IMR-90 (cell line): Measurements from ENCODE around the gene GPC5. TPM values are rescaled to one million over a fixed set of nuclear protein-coding genes. Genes with fewer than 3 reads are reported as not detected.

Source experiments
- ATAC-seq: fragments of 200-7000 bp; cut with Tn5 transposase; 2 replicates; pipeline ENCODE4 v1.9.1; 2020; ENCODE audit warnings: low read depth, mild to moderate bottlenecking, moderate library complexity
- BruUV-seq: library from RNA; stranded (reverse); fragments of 400-500 nt; replicated peaks from 2 replicates; lab custom pipeline; 2021; lab: Mats Ljungman, UMichigan
- CTCF ChIA-PET: fragments of 300-600 bp; formaldehyde crosslinking; extraction: SDS; loops from one replicate; lab custom pipeline; 2021; ENCODE audit warnings: antibody characterized with exemption; lab: Yijun Ruan, JAX
- POLR2A ChIA-PET: fragments of 300-600 bp; sonication (Branson Sonifier 250); formaldehyde crosslinking; loops from one replicate; lab custom pipeline; 2022; ENCODE audit warnings: antibody characterized with exemption; ENCODE audit not compliant: unreplicated experiment; lab: Charles Lee
- DNase-seq: peaks from one replicate; pipeline ENCODE4 v3.0.0; 2013
- H2AFZ ChIP-seq: replicated peaks from 2 replicates; pipeline ENCODE3; 2013; ENCODE audit warnings: low read length, mild to moderate bottlenecking; ENCODE audit not compliant: poor library complexity
- H2AK5ac ChIP-seq: 2 replicates; pipeline ENCODE4 v1.6.1; 2013; ENCODE audit warnings: low read depth, low read length, inconsistent platforms
- H2AK9ac ChIP-seq: replicated peaks from 2 replicates; pipeline ENCODE3; 2013; ENCODE audit warnings: mild to moderate bottlenecking, low read depth, low read length, moderate library complexity; ENCODE audit not compliant: poor library complexity
- H2BK120ac ChIP-seq: 2 replicates; pipeline ENCODE4 v1.6.1; 2013; ENCODE audit warnings: low read depth, low read length, inconsistent platforms
- H2BK15ac ChIP-seq: 3 replicates; pipeline ENCODE4 v1.6.1; 2013; ENCODE audit warnings: low read depth, low read length, inconsistent platforms
- H2BK20ac ChIP-seq: 2 replicates; pipeline ENCODE4 v1.6.1; 2013; ENCODE audit warnings: low read depth, mild to moderate bottlenecking, inconsistent platforms, low read length, moderate library complexity
- H2BK5ac ChIP-seq: 2 replicates; pipeline ENCODE4 v1.6.1; 2013; ENCODE audit warnings: mild to moderate bottlenecking, low read depth, low read length, inconsistent platforms; ENCODE audit not compliant: poor library complexity, severe bottlenecking
- H3K14ac ChIP-seq: replicated peaks from 2 replicates; pipeline ENCODE4 v1.6.1; 2013; ENCODE audit warnings: low read depth, low read length, inconsistent platforms
- H3K18ac ChIP-seq: 2 replicates; pipeline ENCODE4 v1.6.1; 2013; ENCODE audit warnings: low read depth, low read length, control low read depth
- H3K23ac ChIP-seq: 2 replicates; pipeline ENCODE4 v1.6.1; 2013; ENCODE audit warnings: low read depth, low read length, inconsistent platforms
- H3K27ac ChIP-seq: 2 replicates; pipeline ENCODE4 v1.5.1; 2013; ENCODE audit warnings: mild to moderate bottlenecking, control low read depth, low read length; ENCODE audit not compliant: insufficient read depth
- H3K27me3 ChIP-seq: 2 replicates; pipeline ENCODE4 v1.6.1; 2013; ENCODE audit warnings: low read length; ENCODE audit not compliant: control insufficient read depth, insufficient read depth
- H3K36me3 ChIP-seq: 2 replicates; pipeline ENCODE4 v1.6.1; 2013; ENCODE audit warnings: low read length, mixed read lengths; ENCODE audit not compliant: control insufficient read depth, insufficient read depth
- H3K4ac ChIP-seq: 2 replicates; pipeline ENCODE4 v1.6.1; 2013; ENCODE audit warnings: low read depth, low read length, inconsistent platforms
- H3K4me1 ChIP-seq: 2 replicates; pipeline ENCODE4 v1.6.1; 2013; ENCODE audit warnings: low read length, mixed read lengths; ENCODE audit not compliant: control insufficient read depth, insufficient read depth
- H3K4me2 ChIP-seq: 2 replicates; pipeline ENCODE4 v1.6.1; 2013; ENCODE audit warnings: low read depth, mild to moderate bottlenecking, control low read depth, low read length, moderate library complexity
- H3K4me3 ChIP-seq: 2 replicates; pipeline ENCODE4 v1.5.1; 2013; ENCODE audit warnings: low read depth, mild to moderate bottlenecking, control low read depth, low read length, moderate library complexity; ENCODE audit not compliant: insufficient read depth
- H3K56ac ChIP-seq: 2 replicates; pipeline ENCODE4 v1.6.1; 2013; ENCODE audit warnings: low read length, inconsistent platforms; ENCODE audit not compliant: insufficient read depth; ENCODE audit errors: extremely low read depth
- H3K79me1 ChIP-seq, 2 experiments: 2 replicates each; pipeline ENCODE4 v1.6.1; 2013; ENCODE audit warnings: low read length in 2 of 2, inconsistent platforms in 1 of 2, low read depth in 1 of 2
- H3K9ac ChIP-seq: 2 replicates; pipeline ENCODE4 v1.6.1; 2013; ENCODE audit warnings: low read depth, low read length, control low read depth
- H3K9me1 ChIP-seq: 2 replicates; pipeline ENCODE4 v1.6.1; 2013; ENCODE audit warnings: low read length, inconsistent platforms; ENCODE audit not compliant: insufficient read depth
- H3K9me3 ChIP-seq: 2 replicates; pipeline ENCODE4 v1.6.1; 2013; ENCODE audit warnings: low read length; ENCODE audit not compliant: control insufficient read depth, insufficient read depth
- H4K20me1 ChIP-seq: 2 replicates; pipeline ENCODE4 v1.6.1; 2013; ENCODE audit warnings: low read length, inconsistent platforms; ENCODE audit not compliant: insufficient read depth
- H4K5ac ChIP-seq: 2 replicates; pipeline ENCODE4 v1.6.1; 2013; ENCODE audit warnings: mild to moderate bottlenecking, low read depth, low read length, control low read depth
- H4K8ac ChIP-seq, 2 experiments: 2 replicates each; pipeline ENCODE4 v1.6.1; 2013; ENCODE audit warnings: low read depth in 2 of 2, low read length in 2 of 2, control low read depth in 1 of 2, inconsistent platforms in 1 of 2
- H4K91ac ChIP-seq: 2 replicates; pipeline ENCODE4 v1.6.1; 2013; ENCODE audit warnings: low read depth, low read length, inconsistent platforms; ENCODE audit not compliant: insufficient read depth
- BHLHE40 ChIP-seq: fragments of 150-350 bp; IDR thresholded peaks from 2 replicates; pipeline ENCODE4 v1.6.1; 2016; ENCODE audit warnings: mild to moderate bottlenecking, low read depth, low read length
- CEBPB ChIP-seq: IDR thresholded peaks from 2 replicates; pipeline ENCODE4 v1.6.1; 2012; ENCODE audit warnings: low read depth, low read length, improper control_type of control experiment
- CHD1 ChIP-seq: IDR thresholded peaks from 2 replicates; pipeline ENCODE4 v1.6.1; 2012; ENCODE audit warnings: low read depth, low read length, improper control_type of control experiment
- FOS ChIP-seq: fragments of 150-350 bp; IDR thresholded peaks from 2 replicates; pipeline ENCODE4 v1.6.1; 2016; ENCODE audit warnings: low read depth, low read length
- MAFK ChIP-seq: IDR thresholded peaks from 2 replicates; pipeline ENCODE4 v1.6.1; 2012; ENCODE audit warnings: low read depth, low read length, improper control_type of control experiment
- MAZ ChIP-seq: IDR thresholded peaks from 2 replicates; pipeline ENCODE4 v1.6.1; 2012; ENCODE audit warnings: low read depth, mild to moderate bottlenecking, low read length, improper control_type of control experiment, moderate library complexity, borderline replicate concordance
- MXI1 ChIP-seq: IDR thresholded peaks from 2 replicates; pipeline ENCODE4 v1.6.1; 2012; ENCODE audit warnings: low read depth, mild to moderate bottlenecking, low read length, moderate library complexity, borderline replicate concordance
- NFE2L2 ChIP-seq: fragments of 150-350 bp; IDR thresholded peaks from 2 replicates; pipeline ENCODE4 v1.6.1; 2016; ENCODE audit warnings: low read depth, mild to moderate bottlenecking, low read length
- POLR2A ChIP-seq: IDR thresholded peaks from 2 replicates; pipeline ENCODE4 v1.6.1; 2012; ENCODE audit warnings: mild to moderate bottlenecking, low read depth, low read length
- RAD21 ChIP-seq: IDR thresholded peaks from 2 replicates; pipeline ENCODE4 v1.6.1; 2012; ENCODE audit warnings: low read length, improper control_type of control experiment
- RCOR1 ChIP-seq: IDR thresholded peaks from 2 replicates; pipeline ENCODE4 v1.6.1; 2012; ENCODE audit warnings: mild to moderate bottlenecking, low read length, improper control_type of control experiment; ENCODE audit not compliant: insufficient replicate concordance
- RFX5 ChIP-seq: IDR thresholded peaks from 2 replicates; pipeline ENCODE4 v1.8.0; 2012; ENCODE audit warnings: low read depth, mild to moderate bottlenecking, low read length, moderate library complexity
- SMC3 ChIP-seq: fragments of 150-350 bp; IDR thresholded peaks from 2 replicates; pipeline ENCODE4 v1.6.1; 2016; ENCODE audit warnings: low read depth, mild to moderate bottlenecking, antibody characterized with exemption, low read length, moderate library complexity
- WGBS, 2 experiments: methylation state at CpG; one replicate each; pipeline versions ENCODE4 v1.1.5 to v1.1.7; 2013; ENCODE audit warnings: missing lambda C conversion rate in 2 of 2; ENCODE audit not compliant: insufficient read length in 1 of 2; ENCODE audit errors: extremely low coverage in 2 of 2; 5-methylcytosine and 5-hydroxymethylcytosine counted together
- dilution Hi-C: fragments of 300-500 bp; cut with HindIII; formaldehyde crosslinking; loops from one replicate; pipeline ENCODE4 v1.14.3; 2018; ENCODE audit warnings: low sequenced_read_pairs; ENCODE audit not compliant: unreplicated experiment
- in situ Hi-C: fragments of 300-500 bp; cut with MboI; formaldehyde crosslinking; loops from 3 replicates; pipeline ENCODE4 v1.14.3; 2019; ENCODE audit warnings: low sequenced_read_pairs, inconsistent platforms, mixed read lengths
- intact Hi-C: fragments of 100-400 bp; cut with micrococcal nuclease; formaldehyde crosslinking; loops from 2 replicates; pipeline ENCODE4 v1.10.0; 2022
- polyA plus RNA-seq, 3 experiments: library from polyadenylated mRNA; depleted of rRNA; stranded (reverse); fragments of >200 nt; gene quantifications; 2 replicates each; pipeline ENCODE4 v1.2.3, GENCODE V29; 2012; ENCODE audit warnings: low replicate concordance in 1 of 3
- total RNA-seq: library from RNA; depleted of rRNA; stranded (reverse); fragments of >200 nt; gene quantifications from 2 replicates; pipeline ENCODE4 v1.2.3, GENCODE V29; 2012
- TF ChIP-seq, protein P1 (sequence below): fragments of 150-350 bp; IDR thresholded peaks from 2 replicates; pipeline ENCODE4 v1.6.1; 2016; ENCODE audit warnings: low read depth, mild to moderate bottlenecking, low read length, moderate library complexity, borderline replicate concordance
- TF ChIP-seq, protein P2 (sequence below): conservative IDR thresholded peaks from 2 replicates; pipeline ENCODE4 v1.5.1; 2012; ENCODE audit warnings: mild to moderate bottlenecking, low read depth, low read length, improper control_type of control experiment
- TF ChIP-seq, protein P3 (sequence below): fragments of 150-350 bp; IDR thresholded peaks from 2 replicates; pipeline ENCODE4 v1.6.1; 2017; ENCODE audit warnings: mild to moderate bottlenecking, antibody characterized with exemption, low read length, low read depth

GPC5 gene
- total and polyA plus RNA-seq, 2 of the 4 experiments (the other 2 are of a cell fraction), result 0.94 to 1.8 TPM

DNA sequence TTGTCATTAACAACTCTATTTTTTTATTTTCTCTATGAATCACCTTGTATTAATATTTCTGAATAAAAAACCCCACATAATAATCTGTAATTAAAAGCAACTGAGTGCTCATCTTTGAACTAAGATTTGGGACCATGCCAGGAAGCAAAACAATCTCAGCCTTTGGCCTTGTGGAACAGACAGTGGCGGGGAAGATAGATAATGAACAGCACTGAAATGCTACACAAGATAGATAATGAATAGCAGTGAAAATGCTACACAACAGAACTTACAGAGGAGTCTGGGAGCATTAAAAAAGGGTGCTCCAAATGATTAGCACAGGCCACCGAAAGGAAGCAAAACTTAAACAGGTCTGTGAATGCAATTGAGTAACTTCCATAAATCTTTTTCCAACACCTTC, 134.9 kb downstream of the GPC5 start:
- H3K23ac ChIP-seq, result no peak overlapping the region
- no peak overlapping the region for H2AK5ac ChIP-seq
- ChIA-PET POLR2A (no interaction called here), CTCF (no interaction called here)
- no peak overlapping the region for H4K91ac ChIP-seq
- H3K27me3 ChIP-seq, result no peaks in the 10 kb centered on the region
- intact Hi-C loops (no loop called here), in situ Hi-C loops (no loop called here), dilution Hi-C loops (no loop called here)
- no CpG with 5 or more reads among the region's 2 CpGs for WGBS, 2 experiments
- no peak overlapping the region for H3K27ac ChIP-seq
- no peak overlapping the region for H2BK20ac ChIP-seq
- H3K9me3 ChIP-seq, result no peaks in the 10 kb centered on the region
- no peak overlapping the region for H4K8ac ChIP-seq
- no peak for ATAC-seq
- H3K4ac ChIP-seq, result no peak overlapping the region
- no peaks in the 10 kb centered on the region for H4K20me1 ChIP-seq
- no peak overlapping the region for H3K14ac ChIP-seq
- H3K4me3 ChIP-seq, result no peak overlapping the region
- H2BK15ac ChIP-seq, result no peak overlapping the region
- H3K18ac ChIP-seq, result no peak overlapping the region
- TF ChIP-seq CHD1, result no peak
- TF ChIP-seq, protein P1, sequence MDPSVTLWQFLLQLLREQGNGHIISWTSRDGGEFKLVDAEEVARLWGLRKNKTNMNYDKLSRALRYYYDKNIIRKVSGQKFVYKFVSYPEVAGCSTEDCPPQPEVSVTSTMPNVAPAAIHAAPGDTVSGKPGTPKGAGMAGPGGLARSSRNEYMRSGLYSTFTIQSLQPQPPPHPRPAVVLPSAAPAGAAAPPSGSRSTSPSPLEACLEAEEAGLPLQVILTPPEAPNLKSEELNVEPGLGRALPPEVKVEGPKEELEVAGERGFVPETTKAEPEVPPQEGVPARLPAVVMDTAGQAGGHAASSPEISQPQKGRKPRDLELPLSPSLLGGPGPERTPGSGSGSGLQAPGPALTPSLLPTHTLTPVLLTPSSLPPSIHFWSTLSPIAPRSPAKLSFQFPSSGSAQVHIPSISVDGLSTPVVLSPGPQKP, result no peak
- TF ChIP-seq, protein P2, sequence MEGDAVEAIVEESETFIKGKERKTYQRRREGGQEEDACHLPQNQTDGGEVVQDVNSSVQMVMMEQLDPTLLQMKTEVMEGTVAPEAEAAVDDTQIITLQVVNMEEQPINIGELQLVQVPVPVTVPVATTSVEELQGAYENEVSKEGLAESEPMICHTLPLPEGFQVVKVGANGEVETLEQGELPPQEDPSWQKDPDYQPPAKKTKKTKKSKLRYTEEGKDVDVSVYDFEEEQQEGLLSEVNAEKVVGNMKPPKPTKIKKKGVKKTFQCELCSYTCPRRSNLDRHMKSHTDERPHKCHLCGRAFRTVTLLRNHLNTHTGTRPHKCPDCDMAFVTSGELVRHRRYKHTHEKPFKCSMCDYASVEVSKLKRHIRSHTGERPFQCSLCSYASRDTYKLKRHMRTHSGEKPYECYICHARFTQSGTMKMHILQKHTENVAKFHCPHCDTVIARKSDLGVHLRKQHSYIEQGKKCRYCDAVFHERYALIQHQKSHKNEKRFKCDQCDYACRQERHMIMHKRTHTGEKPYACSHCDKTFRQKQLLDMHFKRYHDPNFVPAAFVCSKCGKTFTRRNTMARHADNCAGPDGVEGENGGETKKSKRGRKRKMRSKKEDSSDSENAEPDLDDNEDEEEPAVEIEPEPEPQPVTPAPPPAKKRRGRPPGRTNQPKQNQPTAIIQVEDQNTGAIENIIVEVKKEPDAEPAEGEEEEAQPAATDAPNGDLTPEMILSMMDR, result no peak
- TF ChIP-seq CEBPB, result no peak
- no peak for TF ChIP-seq RFX5
- TF ChIP-seq BHLHE40, result no peak
- no peak for TF ChIP-seq MAFK
- TF ChIP-seq, protein P3, sequence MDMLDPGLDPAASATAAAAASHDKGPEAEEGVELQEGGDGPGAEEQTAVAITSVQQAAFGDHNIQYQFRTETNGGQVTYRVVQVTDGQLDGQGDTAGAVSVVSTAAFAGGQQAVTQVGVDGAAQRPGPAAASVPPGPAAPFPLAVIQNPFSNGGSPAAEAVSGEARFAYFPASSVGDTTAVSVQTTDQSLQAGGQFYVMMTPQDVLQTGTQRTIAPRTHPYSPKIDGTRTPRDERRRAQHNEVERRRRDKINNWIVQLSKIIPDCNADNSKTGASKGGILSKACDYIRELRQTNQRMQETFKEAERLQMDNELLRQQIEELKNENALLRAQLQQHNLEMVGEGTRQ, result no peak
- no peak for TF ChIP-seq FOS
- TF ChIP-seq RCOR1, result no peak
- TF ChIP-seq POLR2A, result no peak
- TF ChIP-seq SMC3, result no peak
- TF ChIP-seq RAD21, result no peak
- no peak for TF ChIP-seq MAZ
- no peak for TF ChIP-seq NFE2L2
- TF ChIP-seq MXI1, result no peak
- no peaks in the 10 kb centered on the region for H3K9me1 ChIP-seq
- no peak overlapping the region for H2BK120ac ChIP-seq
- no peak overlapping the region for H2AK9ac ChIP-seq
- no peak for DNase-seq
- no peak overlapping the region for H2BK5ac ChIP-seq
- no peaks in the 10 kb centered on the region for H3K79me1 ChIP-seq
- H4K5ac ChIP-seq, result no peak overlapping the region
- BruUV-seq, result no TSS peak
- no peaks in the 10 kb centered on the region for H3K4me1 ChIP-seq
- no peaks in the 10 kb centered on the region for H3K36me3 ChIP-seq
- no peak overlapping the region for H3K9ac ChIP-seq
- no peak overlapping the region for H3K4me2 ChIP-seq
- H2AFZ ChIP-seq, result no peak overlapping the region
- H3K56ac ChIP-seq, result no peak overlapping the region
